ENCODE measurements around the gene CHMP2A. TPM values are rescaled to one million over a fixed set of nuclear protein-coding genes. Genes with fewer than 3 reads are reported as not detected.

The CHMP2A gene
- total RNA-seq (2022) (154 and 184 TPM in 2 replicates), Bru-seq, nascent RNA (percentile 84 among the genes with signal in this experiment), BruChase-seq, experiment 1, labeled RNA remaining after a 6-hour chase (percentile 94 among the genes with signal in this experiment), BruChase-seq, experiment 2, labeled RNA remaining after a 2-hour chase (percentile 87 among the genes with signal in this experiment)
- long read RNA-seq, transcript CHMP2A-201 (6 exons, 913 nt), result major isoform, 122 of 202 reads
- long read RNA-seq, transcript CHMP2A-208 (6 exons, 885 nt), result minor isoform, 38 of 202 reads
- long read RNA-seq, transcript CHMP2A-206 (5 exons, 1,178 nt), result minor isoform, 12 of 202 reads
- long read RNA-seq, partial matches to known transcripts, result 19 of 202 reads
- long read RNA-seq, other reads (novel, unspliced or antisense), result 11 of 202 reads

DNA sequence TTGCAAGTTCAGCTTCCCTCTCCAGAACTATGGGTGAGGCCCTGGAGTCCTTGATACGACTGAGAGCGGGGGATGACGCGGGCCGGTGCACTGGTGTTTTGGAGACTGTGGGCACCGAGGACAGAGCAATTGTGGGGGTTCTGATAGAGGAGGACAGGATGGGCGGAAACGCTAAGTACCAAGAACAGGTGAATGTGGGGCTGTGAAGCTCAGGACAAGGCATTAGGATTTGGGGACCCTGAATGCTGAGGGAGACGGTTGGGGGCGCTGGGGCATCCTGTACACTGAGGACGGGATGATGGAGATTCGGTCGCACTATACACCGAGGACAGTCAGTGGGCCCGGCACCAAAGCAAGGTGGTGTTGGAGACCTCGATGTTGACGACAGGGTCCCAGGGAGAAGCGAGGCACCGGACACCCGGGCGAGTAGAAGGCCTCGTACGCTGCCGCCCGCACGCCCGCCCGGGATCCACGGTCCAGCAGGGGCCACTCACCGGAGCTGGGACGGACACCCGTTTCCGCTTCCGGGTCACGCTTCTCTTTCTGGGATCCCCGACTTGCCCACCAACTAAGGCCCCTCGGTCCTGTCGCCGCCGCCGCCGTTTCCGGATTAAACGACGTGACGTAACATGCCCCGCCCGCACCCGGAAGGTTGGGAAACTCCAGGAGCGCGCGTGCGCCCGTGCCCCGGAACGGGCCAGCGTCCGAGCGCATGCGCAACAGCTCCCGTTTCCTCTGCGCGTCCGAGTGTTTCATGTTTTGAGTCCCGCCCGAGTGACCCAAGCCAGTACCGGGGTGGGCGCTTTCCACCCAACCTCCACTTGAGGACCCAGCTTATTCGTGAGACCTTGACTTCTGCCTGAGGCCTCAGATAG is at the start of gene CHMP2A:
CHMP2A (minus strand) TSS at position 612 of the 875 bp plus-strand sequence. CDS start 893 bp downstream, outside the sequence.
- H3K4me1 Mint-ChIP-seq (ENCODE audit: insufficient read depth, unreplicated experiment), result peaks cover 36% of the 10 kb centered on the region
- BruUV-seq (replicated peaks), result TSS peak; percentile 9
- peaks cover 88% of the 10 kb centered on the region for H3K36me3 Mint-ChIP-seq (ENCODE audit: insufficient read depth, unreplicated experiment)
- intact Hi-C loops (cut with micrococcal nuclease), result loop anchor here (2.0 kb wide), 1 partner anchor 36 kb away; the partner anchor contains the start of gene ZBTB45
- no peaks in the 10 kb centered on the region for H3K27me3 Mint-ChIP-seq (ENCODE audit: insufficient read depth, unreplicated experiment)
- H3K4me3 Mint-ChIP-seq (ENCODE audit: unreplicated experiment), result peak within 1 kb of the TSS; percentile 98
- peak within 1 kb of the TSS; percentile 99 for H3K27ac Mint-ChIP-seq (ENCODE audit: low read depth, unreplicated experiment)
- peak; percentile 97 for DNase-seq (ENCODE audit: unreplicated experiment)
- ChIA-PET POLR2A (interaction anchor here (0.6 to 5.4 kb wide), 11 partner anchors 10 to 79 kb away, joined by 3 to 166 read pairs (median 6); partner anchors contain the start of genes MZF1, TRIM28 and ZBTB45), CTCF (interaction anchor here (0.7 to 3.0 kb wide), 4 partner anchors 9 to 35 kb away, joined by 3 to 43 read pairs (median 5); partner anchors contain the start of genes TRIM28 and ZBTB45)
- H3K9me3 Mint-ChIP-seq (ENCODE audit: unreplicated experiment), result no peaks in the 10 kb centered on the region
- TF ChIP-seq, protein P1, sequence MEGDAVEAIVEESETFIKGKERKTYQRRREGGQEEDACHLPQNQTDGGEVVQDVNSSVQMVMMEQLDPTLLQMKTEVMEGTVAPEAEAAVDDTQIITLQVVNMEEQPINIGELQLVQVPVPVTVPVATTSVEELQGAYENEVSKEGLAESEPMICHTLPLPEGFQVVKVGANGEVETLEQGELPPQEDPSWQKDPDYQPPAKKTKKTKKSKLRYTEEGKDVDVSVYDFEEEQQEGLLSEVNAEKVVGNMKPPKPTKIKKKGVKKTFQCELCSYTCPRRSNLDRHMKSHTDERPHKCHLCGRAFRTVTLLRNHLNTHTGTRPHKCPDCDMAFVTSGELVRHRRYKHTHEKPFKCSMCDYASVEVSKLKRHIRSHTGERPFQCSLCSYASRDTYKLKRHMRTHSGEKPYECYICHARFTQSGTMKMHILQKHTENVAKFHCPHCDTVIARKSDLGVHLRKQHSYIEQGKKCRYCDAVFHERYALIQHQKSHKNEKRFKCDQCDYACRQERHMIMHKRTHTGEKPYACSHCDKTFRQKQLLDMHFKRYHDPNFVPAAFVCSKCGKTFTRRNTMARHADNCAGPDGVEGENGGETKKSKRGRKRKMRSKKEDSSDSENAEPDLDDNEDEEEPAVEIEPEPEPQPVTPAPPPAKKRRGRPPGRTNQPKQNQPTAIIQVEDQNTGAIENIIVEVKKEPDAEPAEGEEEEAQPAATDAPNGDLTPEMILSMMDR (IDR thresholded peaks at IDR 0.05; ENCODE audit: unreplicated experiment), result no peak

DNA sequence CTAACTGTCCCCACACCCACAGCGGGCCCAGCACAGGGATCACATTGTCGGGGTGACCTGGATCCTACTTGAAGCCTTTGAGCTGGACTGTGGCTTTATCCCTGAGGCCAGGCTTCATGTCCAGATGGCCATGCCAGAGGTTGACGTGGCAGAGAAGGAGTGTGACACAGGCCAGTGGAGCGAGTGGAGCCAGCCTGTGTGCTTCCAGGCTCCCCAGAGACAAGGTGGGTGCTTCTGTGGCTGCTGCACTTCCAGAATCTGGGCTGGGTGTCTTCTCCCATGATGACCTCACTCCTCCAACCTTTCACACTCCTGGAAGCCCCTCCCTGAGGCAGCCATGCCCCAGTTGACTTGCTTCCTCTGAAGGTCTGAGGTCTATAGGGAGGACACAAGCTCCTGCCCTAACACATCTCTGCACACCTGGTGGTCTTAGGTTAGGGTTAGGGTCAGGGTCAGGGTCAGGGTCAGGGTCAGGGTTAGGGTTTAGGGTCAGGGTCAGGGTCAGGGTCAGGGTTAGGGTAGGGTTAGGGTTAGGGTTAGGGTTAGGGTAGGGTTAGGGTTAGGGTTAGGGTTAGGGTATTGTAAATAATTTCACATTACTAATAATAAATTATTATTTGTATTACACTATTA is 31.3 kb upstream of the CHMP2A start:
- TF ChIP-seq, protein P1 (IDR thresholded peaks at IDR 0.05; ENCODE audit: unreplicated experiment), result no peak

DNA sequence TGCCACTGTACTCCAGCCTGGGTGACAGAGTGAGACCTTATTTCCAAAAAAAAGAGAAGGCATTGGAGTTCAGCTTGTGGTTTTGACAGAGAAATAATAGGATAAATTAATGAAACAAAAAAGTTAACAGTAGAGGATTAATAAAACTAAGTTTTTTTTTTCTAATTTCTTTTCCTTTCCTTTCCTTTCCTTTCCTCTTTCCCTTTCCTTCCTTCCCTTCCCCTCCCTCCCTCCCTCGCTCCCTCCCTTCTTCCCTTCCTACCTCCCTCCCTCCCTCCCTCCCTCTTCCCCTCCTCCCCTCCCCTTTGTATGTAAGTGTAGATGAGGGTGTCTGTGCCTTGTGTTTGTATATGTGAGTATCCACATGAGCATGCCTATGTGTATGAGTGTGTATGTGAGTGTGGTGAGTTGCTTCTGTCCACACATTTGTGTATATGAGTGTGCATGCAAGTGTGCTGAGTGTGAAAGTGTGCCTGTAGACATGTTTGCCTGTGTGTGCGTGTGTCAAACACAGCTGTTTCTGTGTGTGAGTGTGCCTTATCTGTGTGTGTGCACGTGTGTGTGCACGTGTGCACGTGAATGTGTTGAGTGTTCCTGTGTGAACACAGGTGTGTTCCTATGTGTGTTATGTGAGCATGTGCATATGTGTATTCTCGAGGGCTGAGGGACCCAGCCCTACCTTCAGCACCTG is 30.7 kb upstream of the CHMP2A start:
- Mint-ChIP-seq H3K36me3 (ENCODE audit: insufficient read depth, unreplicated experiment) (peaks cover 31% of the 10 kb centered on the region), H3K4me3 (ENCODE audit: unreplicated experiment) (no peak overlapping the region), H3K9me3 (ENCODE audit: unreplicated experiment) (no peaks in the 10 kb centered on the region), H3K27me3 (ENCODE audit: insufficient read depth, unreplicated experiment) (no peaks in the 10 kb centered on the region), H3K4me1 (ENCODE audit: insufficient read depth, unreplicated experiment) (peaks cover 5% of the 10 kb centered on the region), H3K27ac (ENCODE audit: low read depth, unreplicated experiment) (no peak overlapping the region)
- intact Hi-C loops (cut with micrococcal nuclease), result no loop called here
- CTCF ChIA-PET, result no interaction called here
- BruUV-seq (replicated peaks), result no TSS peak
- DNase-seq (ENCODE audit: unreplicated experiment), result no peak
- TF ChIP-seq, protein P1 (IDR thresholded peaks at IDR 0.05; ENCODE audit: unreplicated experiment), result no peak
- POLR2A ChIA-PET, result interaction anchor here (1.2 to 1.8 kb wide), 2 partner anchors 10 to 42 kb away, joined by 4 to 5 read pairs; partner anchors contain the start of gene TRIM28

More for the DNA sequence above, 31.3 kb upstream of the CHMP2A start:
- peaks cover 29% of the 10 kb centered on the region for H3K36me3 Mint-ChIP-seq (ENCODE audit: insufficient read depth, unreplicated experiment)
- POLR2A ChIA-PET, result interaction anchor here (1.8 kb wide), 1 partner anchor 11 kb away, joined by 4 read pairs; no protein-coding TSS in a partner anchor
- peaks cover 2% of the 10 kb centered on the region for H3K4me1 Mint-ChIP-seq (ENCODE audit: insufficient read depth, unreplicated experiment)
- BruUV-seq (replicated peaks), result no TSS peak
- DNase-seq (ENCODE audit: unreplicated experiment), result no peak
- no peak overlapping the region for H3K4me3 Mint-ChIP-seq (ENCODE audit: unreplicated experiment)
- no peaks in the 10 kb centered on the region for H3K9me3 Mint-ChIP-seq (ENCODE audit: unreplicated experiment)
- intact Hi-C loops (cut with micrococcal nuclease), result no loop called here
- H3K27me3 Mint-ChIP-seq (ENCODE audit: insufficient read depth, unreplicated experiment), result no peaks in the 10 kb centered on the region
- H3K27ac Mint-ChIP-seq (ENCODE audit: low read depth, unreplicated experiment), result no peak overlapping the region
- CTCF ChIA-PET, result interaction anchor here (0.9 kb wide), 1 partner anchor 10 kb away, joined by 3 read pairs; no protein-coding TSS in a partner anchor
